Muscle layer of duodenum (tissue), 2 donors: ENCODE data around the gene PLEKHH1.
A peak's percentile ranks its signal among the peaks of the same experiment; 100 is the strongest.
"Not testable (repeated sequence)": the region's sequence is repeated elsewhere in the genome, so short reads cannot be mapped to it uniquely, and the experiment has no call there.

Experiments used
- H3K27ac ChIP-seq: one replicate; pipeline ENCODE4 v1.7.0; 2013; ENCODE audit warnings: mild to moderate bottlenecking, low read length
- H3K27me3 ChIP-seq: one replicate; pipeline ENCODE4 v1.7.0; 2013; ENCODE audit warnings: low read depth, mild to moderate bottlenecking, control low read depth, low read length
- H3K36me3 ChIP-seq, 2 donors: one replicate each; pipeline ENCODE4 v1.7.0; 2013; ENCODE audit warnings: low read length in 2 of 2, control low read depth in 1 of 2, mild to moderate bottlenecking in 1 of 2; ENCODE audit not compliant: insufficient read depth in 2 of 2, control insufficient read depth in 1 of 2
- H3K4me1 ChIP-seq, 2 donors: one replicate each; pipeline ENCODE4 v1.7.0; 2013; ENCODE audit warnings: low read length in 2 of 2, mild to moderate bottlenecking in 2 of 2, control low read depth in 1 of 2, moderate library complexity in 1 of 2; ENCODE audit not compliant: insufficient read depth in 2 of 2, control insufficient read depth in 1 of 2
- H3K4me3 ChIP-seq, 2 donors: one replicate each; pipeline ENCODE4 v1.7.0; 2013; ENCODE audit warnings: low read length in 2 of 2, low read depth in 1 of 2, mild to moderate bottlenecking in 1 of 2
- H3K9me3 ChIP-seq, 2 donors: one replicate each; pipeline ENCODE4 v1.7.0; 2013; ENCODE audit warnings: low read length in 2 of 2, control low read depth in 1 of 2, mild to moderate bottlenecking in 1 of 2; ENCODE audit not compliant: control insufficient read depth in 1 of 2
- donor health status: healthy.

Gene PLEKHH1

DNA sequence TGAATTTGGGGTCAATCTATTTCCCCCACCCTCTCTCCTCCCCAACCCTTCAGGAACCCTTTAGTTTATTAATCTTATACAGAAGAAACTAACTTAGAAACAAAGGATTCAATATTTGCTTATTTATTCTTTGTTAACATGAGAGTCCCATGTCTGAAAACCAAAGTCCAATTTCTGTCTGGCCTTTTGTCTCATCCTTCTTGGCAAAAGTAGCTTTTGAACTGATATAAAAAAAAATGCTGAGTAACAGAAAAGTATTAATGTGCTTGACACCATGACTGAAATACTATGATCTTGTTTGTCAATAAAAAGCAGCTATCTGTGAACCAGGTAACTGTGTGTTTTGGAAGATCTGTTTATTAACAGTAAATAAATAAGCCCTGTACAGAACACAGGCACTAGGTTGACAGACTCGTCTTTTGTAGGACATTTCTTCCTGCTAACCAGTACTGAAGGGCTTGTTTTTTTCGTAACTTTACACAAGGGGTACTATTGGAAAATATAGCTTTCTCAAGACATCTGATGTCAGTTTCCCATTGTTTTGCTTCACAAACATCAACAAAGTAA, 56.2 kb downstream of the PLEKHH1 start:
- H3K4me3 ChIP-seq = no peak overlapping the region
- no peaks in the 10 kb centered on the region for H3K9me3 ChIP-seq
- no peak overlapping the region for H3K27ac ChIP-seq
- H3K27me3 ChIP-seq = no peaks in the 10 kb centered on the region
- no peaks in the 10 kb centered on the region for H3K4me1 ChIP-seq
- peaks cover 23 to 59% of the 10 kb centered on the region in 2 donors for H3K36me3 ChIP-seq

DNA sequence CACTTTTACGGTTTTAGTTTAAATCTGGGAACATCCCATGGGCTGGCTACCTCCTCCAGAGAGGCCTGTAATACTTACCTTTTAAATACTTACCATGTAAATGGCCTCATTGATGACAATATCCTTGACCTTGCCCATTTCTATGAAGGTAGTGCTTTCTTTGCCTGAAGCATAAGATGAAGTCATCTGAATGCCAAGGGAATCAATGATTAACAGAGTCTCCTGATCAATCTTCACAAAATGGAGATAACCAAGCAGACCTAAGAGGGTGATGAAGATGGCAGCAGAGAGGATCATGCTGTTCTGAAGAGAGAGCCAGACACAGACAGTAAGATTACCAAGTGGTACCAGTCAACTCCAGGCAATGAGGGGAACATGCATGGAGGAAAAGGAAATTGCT, 60.6 kb downstream of the PLEKHH1 start:
- H3K4me3 ChIP-seq, H3K27ac ChIP-seq, H3K9me3 ChIP-seq, H3K4me1 ChIP-seq, H3K27me3 ChIP-seq: not testable (repeated sequence)
- peaks cover 11 to 40% of the 10 kb centered on the region in 2 donors for H3K36me3 ChIP-seq

GRCh38 chr14:67595392-67595791, 62.3 kb downstream of the PLEKHH1 start:
- H3K4me1 ChIP-seq = peaks cover 0 to 11% of the 10 kb centered on the region in 2 donors
- no peak overlapping the region for H3K4me3 ChIP-seq
- no peaks in the 10 kb centered on the region for H3K27me3 ChIP-seq
- H3K36me3 ChIP-seq = peaks cover 7 to 25% of the 10 kb centered on the region in 2 donors
- no peaks in the 10 kb centered on the region for H3K9me3 ChIP-seq
- H3K27ac ChIP-seq = no peak overlapping the region

DNA sequence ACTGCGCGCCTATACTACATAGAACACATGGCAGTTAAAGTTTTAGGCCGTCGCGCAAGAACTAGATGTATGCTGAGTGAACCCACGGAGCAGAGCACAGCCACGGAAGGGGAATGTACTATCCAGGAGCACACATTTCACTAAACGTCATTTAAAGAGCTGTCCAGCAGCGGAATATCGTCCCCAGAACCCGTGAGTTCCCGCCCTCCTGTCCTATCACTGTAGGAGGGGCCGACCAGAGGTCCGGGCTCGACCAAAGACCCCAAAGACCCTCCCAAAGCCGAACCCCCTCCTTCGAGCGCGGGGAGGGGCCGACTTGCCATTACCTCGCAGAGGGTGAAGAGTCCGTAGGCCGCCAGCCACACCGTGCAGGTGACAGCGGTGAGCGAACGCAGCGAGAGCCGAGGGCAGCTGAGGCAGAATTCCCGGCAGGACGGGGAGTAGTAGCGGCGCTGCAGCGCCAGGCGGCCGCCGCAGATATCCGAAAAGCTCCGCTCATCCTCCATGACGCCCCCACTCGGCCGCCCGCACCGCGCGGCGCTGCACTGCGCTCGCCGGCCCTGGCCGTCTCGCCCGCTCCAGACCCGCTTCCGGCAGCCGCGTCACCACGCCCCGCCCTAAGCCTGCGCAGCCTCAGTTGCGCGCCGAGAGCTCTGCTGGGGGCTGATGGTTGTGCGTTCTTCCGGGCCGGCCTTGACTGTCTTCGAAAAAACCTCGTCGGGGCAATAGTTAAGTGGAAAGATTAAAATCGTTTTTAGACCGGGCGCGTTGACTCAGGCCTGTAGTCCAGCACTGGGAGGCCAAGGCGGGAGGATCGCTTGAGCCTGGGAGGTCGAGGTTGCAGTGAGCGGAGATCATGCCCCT, 66.8 kb downstream of the PLEKHH1 start, which contains the start of gene PIGH:
PIGH (minus strand) TSS at position 571 of the 864 bp plus-strand sequence; CDS start at position 506, 65 bp downstream.
- Histone ChIP-seq H3K4me3 (peak within 1 kb of the TSS; percentile 91 to 94), H3K27ac (peak within 1 kb of the TSS; percentile 70), H3K27me3 (no peaks in the 10 kb centered on the region), H3K9me3 (no peaks in the 10 kb centered on the region), H3K36me3 (peaks cover 0 to 5% of the 10 kb centered on the region in 2 donors), H3K4me1 (peaks cover 0 to 11% of the 10 kb centered on the region in 2 donors)

DNA sequence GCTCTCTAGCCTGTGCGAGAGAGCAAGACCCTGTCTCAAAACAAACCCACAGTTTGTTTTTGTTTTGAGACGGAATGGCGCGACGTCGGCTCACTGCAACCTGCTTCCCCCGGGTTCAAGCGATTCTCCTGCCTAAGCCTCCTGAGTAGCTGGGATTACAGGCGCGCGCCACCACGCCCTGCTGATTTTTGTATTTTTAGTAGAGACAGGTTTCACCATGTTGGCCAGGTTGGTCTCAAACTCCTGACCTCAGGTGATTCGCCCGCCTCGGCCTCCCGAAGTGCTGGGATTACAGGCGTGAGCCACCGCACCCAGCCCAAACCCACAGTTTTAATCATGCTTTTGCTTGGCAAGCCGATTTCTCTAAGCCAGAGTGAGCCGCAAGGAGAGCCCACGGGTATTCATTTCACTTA, 67.5 kb downstream of the PLEKHH1 start:
- not testable (repeated sequence) for H3K9me3 ChIP-seq, H3K36me3 ChIP-seq, H3K27ac ChIP-seq, H3K27me3 ChIP-seq
- Histone ChIP-seq H3K4me1 (peaks cover 0 to 11% of the 10 kb centered on the region in 2 donors), H3K4me3 (peak overlapping the region; percentile 91 to 94)

DNA sequence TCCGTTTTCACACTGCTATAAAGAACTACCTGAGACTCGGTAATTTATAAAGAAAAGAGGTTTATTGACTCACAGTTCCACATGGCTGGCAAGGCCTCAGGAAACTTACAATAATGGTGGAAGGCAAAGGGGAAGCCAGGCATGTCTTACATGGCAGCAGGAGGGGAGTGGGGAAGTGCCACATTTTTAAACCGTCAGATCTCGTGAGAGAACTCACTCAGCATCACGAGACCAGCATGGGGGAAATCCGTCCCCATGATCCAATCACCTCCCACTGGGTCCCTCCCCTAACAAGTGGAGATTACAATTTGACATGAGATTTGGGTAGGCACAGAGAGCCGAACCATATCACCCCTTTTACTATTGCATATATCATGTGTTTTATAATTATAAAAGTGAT, 69.0 kb downstream of the PLEKHH1 start:
- Histone ChIP-seq H3K27ac (no peak overlapping the region), H3K9me3 (no peaks in the 10 kb centered on the region), H3K4me1 (peaks cover 0 to 11% of the 10 kb centered on the region in 2 donors), H3K4me3 (no peak overlapping the region), H3K27me3 (no peaks in the 10 kb centered on the region), H3K36me3 (no peaks in the 10 kb centered on the region)

DNA sequence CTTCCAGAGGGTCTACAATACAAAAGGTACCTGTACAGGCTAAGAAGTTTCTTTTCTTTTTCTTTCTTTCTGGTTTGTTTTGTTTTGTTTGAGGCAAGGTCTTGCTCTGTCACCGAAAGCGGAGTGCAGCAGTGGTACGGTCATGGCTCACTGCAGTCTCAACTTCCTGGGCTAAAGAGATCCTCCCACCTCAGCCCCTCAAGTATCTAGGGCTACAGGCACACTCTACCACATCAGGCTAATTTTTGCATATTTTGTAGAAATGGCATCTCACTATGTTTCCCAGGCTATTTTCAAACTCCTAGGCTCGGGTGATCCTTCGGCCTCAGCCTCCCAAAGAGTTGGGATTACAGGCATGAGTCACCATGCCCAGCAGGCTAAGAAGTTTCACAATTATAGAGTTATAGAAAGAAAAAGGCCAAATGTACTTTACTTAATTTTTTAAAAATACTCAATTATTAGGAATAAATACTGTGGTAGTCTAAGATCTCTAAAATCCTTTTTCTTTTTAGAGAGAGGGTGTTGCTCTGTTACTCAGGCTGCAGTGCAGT, 70.0 kb downstream of the PLEKHH1 start:
- H3K9me3 ChIP-seq = no peaks in the 10 kb centered on the region
- peaks cover 0 to 10% of the 10 kb centered on the region in 2 donors for H3K4me1 ChIP-seq
- no peak overlapping the region for H3K4me3 ChIP-seq
- no peak overlapping the region for H3K27ac ChIP-seq
- no peaks in the 10 kb centered on the region for H3K27me3 ChIP-seq
- H3K36me3 ChIP-seq = no peaks in the 10 kb centered on the region

GRCh38 chr14:67607646-67608045, 74.6 kb downstream of the PLEKHH1 start:
- Histone ChIP-seq H3K27me3 (no peaks in the 10 kb centered on the region), H3K4me1 (no peaks in the 10 kb centered on the region), H3K9me3 (no peaks in the 10 kb centered on the region), H3K36me3 (no peaks in the 10 kb centered on the region), H3K4me3 (no peak overlapping the region), H3K27ac (no peak overlapping the region)

- Histone ChIP-seq H3K4me1 (no peaks in the 10 kb centered on the region), H3K27me3 (no peaks in the 10 kb centered on the region), H3K36me3 (no peaks in the 10 kb centered on the region), H3K27ac (no peak overlapping the region), H3K9me3 (no peaks in the 10 kb centered on the region), H3K4me3 (no peak overlapping the region)
Measured at GRCh38 chr14:67609642-67610310, 76.7 kb downstream of the PLEKHH1 start.

GRCh38 chr14:67610491-67610890, 77.4 kb downstream of the PLEKHH1 start:
- Histone ChIP-seq H3K4me1 (no peaks in the 10 kb centered on the region), H3K27me3 (no peaks in the 10 kb centered on the region), H3K36me3 (no peaks in the 10 kb centered on the region), H3K27ac (no peak overlapping the region), H3K4me3 (no peak overlapping the region), H3K9me3 (no peaks in the 10 kb centered on the region)

DNA sequence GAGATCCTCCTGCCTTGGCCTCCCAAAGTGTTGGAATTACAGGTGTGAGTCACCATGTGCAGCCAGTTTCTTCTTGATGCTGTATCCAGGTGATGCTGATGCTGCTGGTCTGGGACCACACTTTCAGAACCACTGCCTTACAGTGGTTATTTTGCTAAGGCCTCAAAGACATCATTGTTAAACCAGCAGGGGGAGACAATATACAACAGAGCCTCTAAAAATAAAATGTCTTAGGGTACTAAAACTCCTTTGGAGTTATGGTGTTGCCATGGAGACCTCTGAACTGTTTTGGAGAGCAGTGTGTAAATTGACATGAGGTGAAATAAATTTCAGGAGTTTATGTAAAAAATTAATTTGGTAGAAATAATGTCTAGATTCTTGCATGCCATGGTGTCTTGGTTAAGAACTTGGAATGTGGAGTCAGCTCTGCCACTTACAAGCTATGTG, 85.5 kb downstream of the PLEKHH1 start:
- Histone ChIP-seq H3K9me3 (no peaks in the 10 kb centered on the region), H3K27ac (peak overlapping the region; percentile 74), H3K4me3 (no peak overlapping the region)

More for the DNA sequence above, 85.5 kb downstream of the PLEKHH1 start:
- peaks cover 6 to 26% of the 10 kb centered on the region in 2 donors for H3K4me1 ChIP-seq
- H3K36me3 ChIP-seq = no peaks in the 10 kb centered on the region
- H3K27me3 ChIP-seq = no peaks in the 10 kb centered on the region
